CMK (cell line): ENCODE results near the gene HOXD13.
A peak's percentile ranks its signal among the peaks of the same experiment; 100 is the strongest.

ENCODE experiments used
- DNase-seq: peaks from one replicate; pipeline ENCODE4 v3.0.0-alpha.2; 2010; ENCODE audit warnings: low read depth

Gene HOXD13

DNA sequence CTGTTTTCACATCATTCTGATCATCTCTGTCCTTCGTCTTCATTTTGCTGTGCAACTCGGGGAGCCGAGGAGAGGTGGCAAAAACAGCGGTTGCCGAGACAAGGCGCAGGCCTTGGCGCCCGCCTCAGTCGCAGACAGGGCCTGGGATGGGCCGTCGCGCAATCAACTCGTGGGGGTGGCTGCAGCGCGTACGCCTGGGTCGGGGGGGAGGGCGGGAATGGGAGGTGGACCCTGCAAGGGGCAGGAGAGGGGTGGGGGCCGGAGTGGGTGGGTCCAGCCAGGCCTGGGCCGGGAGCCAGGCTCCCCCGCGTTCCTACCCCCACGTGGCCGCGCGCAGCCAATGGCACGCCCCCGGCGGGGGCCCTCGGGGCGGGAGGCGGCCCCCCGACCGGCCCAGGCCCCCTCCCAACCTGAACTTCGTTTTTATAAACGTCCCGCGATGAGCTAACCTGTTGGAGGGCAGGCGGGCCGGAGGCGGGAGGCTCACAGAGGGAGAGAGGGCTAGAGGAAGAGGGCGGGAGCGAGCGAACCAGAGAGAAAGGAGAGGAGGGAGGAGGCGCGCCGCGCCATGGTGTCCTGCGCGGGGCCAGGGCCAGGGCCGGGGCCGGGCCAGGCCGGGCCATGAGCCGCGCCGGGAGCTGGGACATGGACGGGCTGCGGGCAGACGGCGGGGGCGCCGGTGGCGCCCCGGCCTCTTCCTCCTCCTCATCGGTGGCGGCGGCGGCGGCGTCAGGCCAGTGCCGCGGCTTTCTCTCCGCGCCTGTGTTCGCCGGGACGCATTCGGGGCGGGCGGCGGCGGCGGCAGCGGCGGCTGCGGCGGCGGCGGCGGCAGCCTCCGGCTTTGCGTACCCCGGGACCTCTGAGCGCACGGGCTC is at the start of gene HOXD13:
Gene HOXD13, plus strand, starts transcription at position 452 of the 875 bp plus-strand sequence. Its CDS starts 170 bp downstream, at position 622.
- DNase-seq = no peak

DNA sequence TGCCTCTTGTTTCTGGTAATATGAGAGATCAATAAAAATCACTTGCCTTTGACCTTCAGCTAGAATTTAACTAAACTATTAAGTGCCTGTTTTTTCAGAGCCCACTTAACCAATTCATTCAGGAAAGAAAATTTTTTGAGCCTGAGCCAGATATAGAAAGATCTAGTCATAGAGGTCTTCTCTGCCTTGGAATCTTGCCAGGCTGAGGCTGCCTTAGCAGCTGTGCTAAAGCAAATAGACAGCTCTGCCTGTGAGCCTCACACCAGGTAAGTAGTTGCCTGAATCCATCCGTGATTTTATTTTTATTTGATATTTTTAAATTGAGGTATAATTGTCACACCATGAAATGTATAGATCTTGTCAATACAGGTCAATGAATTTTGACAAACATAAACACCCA is 36.1 kb upstream of the HOXD13 start:
- DNase-seq = no peak

- no peak for DNase-seq
Measured at GRCh38 chr2:176063958-176064357, 28.6 kb upstream of the HOXD13 start.

- no peak for DNase-seq
Measured at GRCh38 chr2:176066645-176067588, 25.6 kb upstream of the HOXD13 start.

DNA sequence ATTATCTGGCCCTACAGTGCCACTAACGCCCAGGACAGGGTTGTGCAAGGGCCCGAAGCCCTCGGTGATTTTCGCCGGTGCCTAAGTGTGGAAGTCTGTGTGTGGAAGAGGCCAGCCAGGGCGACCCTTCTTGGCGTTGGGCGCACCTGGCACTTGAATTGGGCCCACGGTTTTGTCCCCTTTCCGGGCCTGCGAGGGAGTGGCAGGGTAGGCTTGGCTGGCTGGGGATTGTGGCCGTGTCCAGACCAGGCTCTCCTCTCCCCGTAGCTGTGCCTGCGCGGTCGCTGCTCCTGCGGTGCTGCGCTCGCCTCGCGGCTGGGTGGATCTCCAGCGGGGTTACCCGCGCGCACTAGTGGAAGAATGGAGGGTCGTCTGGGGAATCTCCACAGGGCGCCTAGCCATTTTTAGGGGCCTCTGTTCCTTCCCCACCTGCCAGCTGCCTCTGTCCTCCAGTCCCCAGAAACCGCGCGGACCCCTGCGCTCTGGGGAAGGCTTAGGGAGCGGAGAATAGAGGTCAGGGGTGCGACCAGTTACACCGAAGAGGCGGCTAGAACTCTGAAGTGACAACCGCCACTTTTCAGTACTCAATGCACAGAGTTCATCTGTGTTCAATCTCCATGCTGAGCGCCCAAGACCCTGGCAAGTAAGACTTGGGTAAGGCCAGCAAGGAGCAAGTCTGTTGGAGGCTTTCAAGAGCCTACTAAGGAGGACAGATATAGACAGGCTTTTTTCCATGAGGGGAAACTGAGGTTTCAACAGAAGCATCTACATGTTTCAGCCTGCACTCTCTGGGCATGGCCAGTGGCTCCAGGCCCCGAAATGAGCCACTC is 24.7 kb upstream of the HOXD13 start:
- no peak for DNase-seq

GRCh38 chr2:176068419-176068832 is 24.1 kb upstream of the HOXD13 start:
- DNase-seq = no peak

DNA sequence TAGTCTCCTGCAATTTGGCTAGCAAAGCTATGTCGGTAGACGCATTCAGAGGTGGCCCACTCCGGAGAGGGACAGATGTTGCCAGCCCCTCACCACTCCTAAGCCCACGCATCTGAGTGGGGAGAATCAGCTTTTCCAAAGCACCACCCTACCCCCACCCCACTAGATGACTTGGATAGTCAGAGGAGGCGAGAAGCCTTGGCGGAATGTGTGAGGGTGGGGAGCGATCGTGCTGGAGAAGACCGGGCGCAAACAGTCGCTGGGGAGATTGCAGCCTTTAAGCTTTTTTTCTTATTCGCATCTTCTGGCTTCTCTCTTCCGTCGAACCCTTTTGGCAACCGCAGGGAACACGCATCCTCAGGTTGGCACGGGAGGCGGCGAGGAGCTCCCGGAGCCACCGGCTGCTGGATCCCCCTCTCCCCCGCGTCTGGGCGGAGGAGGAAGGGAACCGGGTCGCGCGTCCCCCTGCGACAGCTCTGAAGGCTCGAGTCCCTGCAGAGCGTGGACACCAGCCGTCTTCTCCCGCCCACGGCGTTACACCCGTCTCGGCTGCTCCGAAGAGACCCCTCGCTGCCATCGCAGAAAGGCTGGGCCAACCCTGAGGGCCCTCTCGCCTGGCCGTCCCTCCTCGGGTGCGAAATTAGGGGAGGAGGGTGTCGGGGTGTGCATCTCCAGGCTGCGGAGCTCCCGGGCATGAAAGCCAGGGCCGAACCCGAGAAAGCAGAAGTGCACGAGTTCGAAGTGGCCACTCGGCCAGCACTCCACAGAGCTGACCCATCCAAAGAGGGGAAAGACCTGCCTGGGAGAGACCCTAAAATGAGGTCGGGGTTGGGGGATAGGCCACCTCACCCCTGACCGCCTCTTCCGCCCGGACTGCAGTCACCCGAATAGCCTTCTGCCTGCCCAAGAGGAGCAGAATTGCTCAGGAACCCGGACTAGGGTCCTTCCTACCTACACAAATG is 20.9 kb upstream of the HOXD13 start:
- no peak for DNase-seq

DNA sequence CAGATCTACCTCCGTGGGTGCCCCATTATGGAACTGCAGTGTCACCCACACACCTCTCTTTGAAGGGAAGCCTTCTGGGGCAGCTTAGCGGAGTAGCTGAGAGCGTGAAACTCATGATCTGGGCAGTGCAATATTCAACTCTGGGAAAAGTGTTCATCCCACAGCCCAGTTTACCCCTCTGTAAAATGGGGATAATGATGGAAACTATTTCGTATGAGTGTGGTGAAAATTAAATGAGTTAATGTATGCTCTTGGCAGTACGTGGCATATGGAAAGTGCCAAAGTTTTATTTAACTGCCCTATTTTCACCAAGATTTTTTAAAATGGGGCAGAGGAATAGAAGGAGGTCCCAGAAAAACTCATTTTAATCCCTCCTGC is 20.2 kb upstream of the HOXD13 start:
- DNase-seq = no peak

- DNase-seq = no peak
Measured at GRCh38 chr2:176072951-176073904, 19.3 kb upstream of the HOXD13 start.

- DNase-seq = no peak
Measured at GRCh38 chr2:176074919-176075425, 17.5 kb upstream of the HOXD13 start.

DNA sequence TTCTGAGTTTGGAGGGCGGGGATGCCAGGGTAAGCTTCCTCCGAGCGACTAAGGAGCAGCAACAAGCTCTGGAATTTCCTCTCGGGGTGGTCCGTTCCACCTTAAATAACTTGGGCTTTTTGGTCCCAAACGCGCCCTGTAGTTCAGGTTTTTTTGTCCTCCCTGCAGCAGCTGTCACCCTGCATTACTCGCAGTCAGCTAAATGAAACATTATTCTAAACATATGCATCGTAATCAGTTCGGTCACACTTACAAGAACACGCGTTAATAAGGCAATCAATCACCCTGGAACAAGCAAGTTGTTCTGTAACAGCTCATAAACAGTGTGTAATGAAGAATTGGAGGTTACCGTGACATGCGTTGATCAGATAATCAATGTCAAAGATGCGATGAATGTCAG is 17.0 kb upstream of the HOXD13 start:
- DNase-seq = no peak

DNA sequence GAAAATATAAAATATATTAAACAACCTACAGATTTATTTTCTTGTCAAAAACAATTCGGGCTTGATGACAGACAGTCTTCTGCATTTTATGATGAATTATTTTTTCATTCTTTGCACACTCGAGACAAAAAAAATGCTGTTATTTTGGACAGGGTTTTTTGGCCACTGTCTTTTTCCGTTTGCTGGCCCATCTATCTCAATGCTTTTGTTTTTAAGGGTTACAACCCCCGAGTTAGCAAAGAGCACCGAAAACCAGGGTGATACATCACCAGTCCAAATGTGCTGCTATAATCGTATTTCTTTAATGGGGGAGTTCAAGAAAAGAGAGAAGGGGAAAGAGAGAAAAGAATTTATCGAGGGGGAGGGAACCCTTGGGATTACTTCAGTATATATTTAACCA is 16.5 kb upstream of the HOXD13 start:
- DNase-seq = no peak

GRCh38 chr2:176076796-176077195 is 15.7 kb upstream of the HOXD13 start:
- no peak for DNase-seq

GRCh38 chr2:176078541-176079284 is 13.8 kb upstream of the HOXD13 start:
- DNase-seq = no peak

DNA sequence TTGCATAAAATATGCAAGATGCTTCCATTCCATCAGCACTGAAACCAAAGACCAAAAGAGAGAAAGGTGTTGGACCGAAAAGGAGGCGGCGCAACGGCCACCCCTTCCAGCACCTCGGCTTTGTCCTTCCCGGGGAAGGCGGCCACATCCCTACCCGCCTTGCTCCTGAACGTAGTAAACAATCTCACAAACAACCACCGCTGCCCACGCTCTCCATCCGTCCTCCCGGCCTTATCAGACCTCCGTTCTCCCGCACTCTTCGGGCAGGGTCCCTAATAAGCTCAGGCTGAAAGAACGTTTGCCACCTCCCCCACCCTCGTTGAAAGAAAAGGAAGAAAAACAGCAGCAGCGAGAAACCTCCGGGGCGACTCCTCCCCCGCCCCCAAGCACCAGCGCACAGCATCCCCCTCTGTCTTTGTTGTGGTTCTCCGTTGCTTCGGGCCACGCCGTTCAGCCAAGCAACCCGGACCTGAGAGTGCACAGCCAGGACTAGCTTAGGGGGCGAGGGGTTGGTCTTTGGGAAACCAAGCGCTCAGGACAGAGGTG is 13.2 kb upstream of the HOXD13 start:
- no peak for DNase-seq

DNA sequence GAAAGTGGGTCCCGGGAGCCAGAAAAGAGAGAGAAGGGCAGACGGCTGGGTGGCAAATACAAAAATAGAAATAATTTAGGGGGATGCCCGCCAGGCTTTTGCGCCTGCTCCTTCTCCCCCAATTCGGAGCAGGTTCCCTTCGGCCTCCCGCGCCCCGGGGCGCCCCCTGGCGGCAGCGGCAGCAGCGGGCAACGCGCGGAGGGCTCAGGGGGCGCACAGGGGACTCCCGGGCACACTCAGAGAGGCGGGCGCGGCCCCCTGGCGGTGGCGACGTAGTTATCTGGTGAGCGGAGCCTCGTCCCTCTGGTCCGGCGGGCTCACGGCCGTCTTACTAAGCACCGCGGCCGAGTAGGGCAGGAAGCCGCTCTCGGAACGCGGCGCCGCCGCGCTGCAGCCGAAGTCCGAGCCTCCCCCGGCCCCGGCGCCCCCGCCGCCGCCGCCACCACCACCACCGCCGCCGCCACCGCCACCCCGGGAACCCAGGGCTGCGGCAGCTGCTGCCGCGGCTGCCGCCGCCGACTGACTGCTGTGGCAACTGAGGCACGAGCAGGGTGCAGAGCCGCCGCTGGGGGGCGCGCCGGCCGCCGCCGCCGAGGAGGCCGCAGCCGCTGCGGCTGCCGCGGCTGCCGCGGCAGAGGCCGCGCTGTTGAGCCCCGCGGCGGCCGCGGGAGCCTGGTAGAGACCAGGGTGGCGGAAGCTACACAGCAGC is 12.5 kb upstream of the HOXD13 start:
- peak; percentile 61 for DNase-seq

DNA sequence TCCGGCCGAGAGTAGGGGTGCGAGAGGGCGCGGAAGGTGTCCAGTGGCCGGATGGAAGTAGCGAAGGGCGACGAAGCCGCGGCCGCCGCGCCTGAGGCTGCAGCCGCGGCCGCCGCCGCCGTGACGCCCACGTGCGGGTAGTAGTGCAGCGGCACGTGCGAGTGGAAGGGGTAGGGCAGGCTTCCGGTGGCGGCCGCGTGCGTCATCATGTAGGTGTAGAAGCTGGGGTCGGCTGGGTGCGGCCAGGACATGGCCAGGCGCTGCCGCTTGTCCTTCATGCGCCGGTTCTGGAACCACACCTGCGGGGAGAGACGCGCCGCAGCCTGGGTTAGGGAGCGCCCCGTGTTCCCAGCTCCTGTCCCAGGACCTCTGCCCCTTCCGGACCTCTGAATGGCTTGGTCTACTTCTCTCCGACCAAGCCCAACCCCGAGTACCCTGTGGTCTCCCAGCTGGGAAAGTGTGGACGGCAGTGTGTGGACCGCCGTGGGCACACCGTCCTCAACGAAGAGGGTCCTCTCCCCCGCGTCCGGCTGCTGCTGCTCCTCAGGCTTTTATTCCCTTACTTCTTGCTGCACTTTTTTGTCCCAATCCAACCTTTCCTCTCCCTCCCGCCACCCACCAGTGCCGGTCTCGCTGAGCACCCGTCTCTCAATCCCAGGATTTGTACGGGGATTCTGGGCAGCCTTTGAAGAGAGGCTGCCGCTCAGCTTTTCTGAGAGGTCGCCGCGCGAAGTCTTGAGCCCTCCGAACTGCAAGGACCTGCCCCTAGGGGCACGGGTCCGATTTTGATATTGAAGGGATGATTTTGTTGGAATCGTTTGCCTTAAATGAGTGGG is 11.8 kb upstream of the HOXD13 start:
- no peak for DNase-seq
